A549 (cell line): ENCODE data around the gene ABCF1. TPM values are rescaled to one million over a fixed set of nuclear protein-coding genes. Genes with fewer than 3 reads are reported as not detected.

Experiments used
- ATAC-seq, 2 experiments: fragments of 200-7000 bp in 1 of 2; fragments of >200 bp in 1 of 2; cut with Nextera tagmentation in 1 of 2; cut with Tn5 transposase in 1 of 2; 3 replicates each; pipeline versions ENCODE4 v1.8.0 to v1.9.1; 2018 to 2020; ENCODE audit warnings: mild to moderate bottlenecking in 1 of 2, moderate library complexity in 1 of 2
- CTCF ChIA-PET: fragments of 300-600 bp; sonication (Branson Sonifier 250); formaldehyde crosslinking; extraction: SDS; loops from one replicate; lab custom pipeline; 2021; ENCODE audit warnings: antibody characterized with exemption, inconsistent platforms; lab: Yijun Ruan, JAX
- POLR2A ChIA-PET: fragments of 350-600 bp; formaldehyde crosslinking; extraction: SDS; loops from one replicate; lab custom pipeline; 2021; ENCODE audit warnings: antibody characterized with exemption, inconsistent platforms; lab: Yijun Ruan, JAX
- DNase-seq, 2 experiments: peaks; one replicate each; pipeline versions ENCODE4 v3.0.0 to v3.0.0-alpha.2; 2011 to 2016; ENCODE audit warnings: low read depth in 1 of 2, low spot score in 1 of 2
- FAIRE-seq: peaks from 2 replicates; lab custom pipeline; 2011; peaks lifted over from hg19 to GRCh38; lab: Jason Lieb, UNC
- H3K27ac ChIP-seq, 2 experiments: fragments of >200 bp; sonication (Bioruptor Twin); formaldehyde crosslinking; 3 replicates each; pipeline ENCODE4 v1.5.1; 2016 to 2017
- H3K4me1 ChIP-seq: fragments of >200 bp; sonication (Bioruptor Twin); formaldehyde crosslinking; 3 replicates; pipeline ENCODE4 v1.6.1; 2016
- H3K4me2 ChIP-seq: fragments of >200 bp; sonication (Bioruptor Twin); formaldehyde crosslinking; 3 replicates; pipeline ENCODE4 v1.6.1; 2016
- H3K4me3 ChIP-seq: fragments of >200 bp; sonication (Bioruptor Twin); formaldehyde crosslinking; 3 replicates; pipeline ENCODE4 v1.5.1; 2016
- H3K9me3 ChIP-seq: fragments of >200 bp; sonication (Bioruptor Twin); formaldehyde crosslinking; 3 replicates; pipeline ENCODE4 v1.6.1; 2016
- BHLHE40 ChIP-seq: IDR thresholded peaks from 2 replicates; pipeline ENCODE4 v1.6.1; 2012; ENCODE audit warnings: low read depth, low read length, inconsistent platforms
- CHD4 ChIP-seq: fragments of 200-600 bp; sonication (generic); IDR thresholded peaks from 2 replicates; pipeline ENCODE4 v1.6.1; 2016; ENCODE audit warnings: antibody characterized with exemption, mild to moderate bottlenecking, borderline replicate concordance
- EHF ChIP-seq: fragments of 250-450 bp; sonication (Bioruptor Pico); IDR thresholded peaks from 2 replicates; pipeline ENCODE4 v1.5.0; 2020; ENCODE audit warnings: mild to moderate bottlenecking
- EHMT2 ChIP-seq: fragments of 200-600 bp; sonication (generic); IDR thresholded peaks from 2 replicates; pipeline ENCODE4 v1.6.1; 2016; ENCODE audit warnings: antibody characterized with exemption, low read depth, mild to moderate bottlenecking, moderate library complexity
- FOSB ChIP-seq: fragments of 250-450 bp; sonication (Bioruptor Pico); IDR thresholded peaks from 2 replicates; pipeline ENCODE4 v1.5.0; 2020; ENCODE audit warnings: mild to moderate bottlenecking, moderate library complexity
- FOXS1 ChIP-seq: fragments of 250-450 bp; sonication (Bioruptor Pico); IDR thresholded peaks from 2 replicates; pipeline ENCODE4 v1.5.0; 2020; ENCODE audit warnings: mild to moderate bottlenecking, moderate library complexity
- GATA3 ChIP-seq: IDR thresholded peaks from 2 replicates; pipeline ENCODE4 v1.6.1; 2012; ENCODE audit warnings: borderline replicate concordance
- HDAC2 ChIP-seq: fragments of 200-600 bp; sonication (generic); IDR thresholded peaks from 2 replicates; pipeline ENCODE4 v1.6.1; 2016
- HES2 ChIP-seq: fragments of >200 bp; sonication (Bioruptor Twin); formaldehyde crosslinking; IDR thresholded peaks from 2 replicates; pipeline ENCODE4 v1.6.1; 2016
- HEYL ChIP-seq: fragments of 250-450 bp; sonication (Bioruptor Pico); IDR thresholded peaks from 2 replicates; pipeline ENCODE4 v1.8.0; 2021; ENCODE audit warnings: mild to moderate bottlenecking, moderate library complexity
- KDM5A ChIP-seq: fragments of 200-600 bp; sonication (generic); IDR thresholded peaks from 2 replicates; pipeline ENCODE4 v1.6.1; 2016; ENCODE audit warnings: antibody characterized with exemption, mild to moderate bottlenecking
- MAFK ChIP-seq: fragments of 450-650 bp; IDR thresholded peaks from 2 replicates; pipeline ENCODE4 v1.6.1; 2014; ENCODE audit not compliant: partially characterized antibody
- MAX ChIP-seq: IDR thresholded peaks from 2 replicates; pipeline ENCODE4 v1.6.1; 2012
- MAZ ChIP-seq: fragments of 150-350 bp; IDR thresholded peaks from 2 replicates; pipeline ENCODE4 v1.6.1; 2014; ENCODE audit warnings: antibody characterized with exemption, low read depth, low read length, borderline replicate concordance
- NR3C1 ChIP-seq: fragments of >200 bp; sonication (Bioruptor Twin); formaldehyde crosslinking; IDR thresholded peaks from 3 replicates; pipeline ENCODE4 v1.6.1; 2017
- POLR2A ChIP-seq: IDR thresholded peaks from 2 replicates; pipeline ENCODE4 v1.6.1; 2012; ENCODE audit warnings: mild to moderate bottlenecking, low read length
- RAD21 ChIP-seq, 2 experiments: fragments of >200 bp in 1 of 2; sonication (Bioruptor Twin) in 1 of 2; formaldehyde crosslinking in 1 of 2; IDR thresholded peaks in 1 of 2; conservative IDR thresholded peaks in 1 of 2; 2 replicates in 1 of 2; 3 replicates in 1 of 2; pipeline ENCODE4 v1.6.1; 2012 to 2018; ENCODE audit warnings: inconsistent platforms in 1 of 2
- RCOR1 ChIP-seq: fragments of 150-350 bp; IDR thresholded peaks from 2 replicates; pipeline ENCODE4 v1.6.1; 2014; ENCODE audit warnings: antibody characterized with exemption, low read length, low read depth
- ZSCAN20 ChIP-seq: fragments of 250-450 bp; sonication (Bioruptor Pico); IDR thresholded peaks from 2 replicates; pipeline ENCODE4 v1.8.0; 2022; ENCODE audit warnings: mild to moderate bottlenecking, moderate library complexity
- WGBS: methylation state at CpG from one replicate; pipeline ENCODE4 v1.1.6; 2017; ENCODE audit errors: missing lambda C conversion rate; 5-methylcytosine and 5-hydroxymethylcytosine counted together
- polyA plus RNA-seq, 4 experiments: library from polyadenylated mRNA; depleted of rRNA in 3 of 4; stranded (reverse); fragments of >200 nt; fragmentation: RNase III in 1 of 4; extraction: RNeasy Plus Mini Kit Qiagen cat#74134 plus additional on column Dnase treatment in 1 of 4; gene quantifications; 2 replicates in 3 of 4; 3 replicates in 1 of 4; pipeline ENCODE4 v1.2.3, GENCODE V29; 2011 to 2017

ABCF1 gene
- polyA plus RNA-seq, 2 of the 4 experiments (the other 2 are of a cell fraction) = 31.0 to 72.0 TPM

- CTCF ChIA-PET = interaction anchor here (1.4 to 1.8 kb wide), 2 partner anchors 22 to 30 kb away, joined by 4 to 5 read pairs; no protein-coding TSS in a partner anchor
- Histone ChIP-seq H3K4me1 (peaks cover 14% of the 10 kb centered on the region), H3K4me2 (peak overlapping the region; percentile 86), H3K4me3 (peak overlapping the region; percentile 52), H3K9me3 (no peaks in the 10 kb centered on the region), H3K27ac (peak overlapping the region; percentile 89 to 99)
- whole genome bisulfite sequencing = 6% methylated on average over 18 of the region's 18 CpGs
- peak in 1 of 2 experiments; percentile 12 for DNase-seq
- POLR2A ChIA-PET = interaction anchor here (0.5 to 1.6 kb wide), 10 partner anchors 9 to 1103 kb away, joined by 3 to 15 read pairs (median 4); partner anchors contain the start of genes GNL1, MRPS18B and PRR3
- TF ChIP-seq RCOR1 = no peak
- TF ChIP-seq HEYL = no peak
- 0 out of 2 replicates have a peak, but pooled peaks have one; percentile 31 for TF ChIP-seq ZSCAN20 (CRISPR knock-in tag)
- no peak for TF ChIP-seq POLR2A
- no peak for TF ChIP-seq GATA3
- TF ChIP-seq, all 56 proteins: peak for 1
- FAIRE-seq (no peak), ATAC-seq (peak; percentile 30 to 51; a peak in 5 of 6 replicates)
Measured at GRCh38 chr6:30570740-30571074, 535 bp upstream of the ABCF1 start.

- POLR2A ChIA-PET = interaction anchor here (0.9 to 1.6 kb wide), 7 partner anchors 10 to 42 kb away, joined by 3 to 15 read pairs (median 6); partner anchors contain the start of genes GNL1 and PRR3
- Histone ChIP-seq H3K4me3 (peak overlapping the region; percentile 52), H3K27ac (peak overlapping the region; percentile 89 to 99), H3K4me1 (peaks cover 14% of the 10 kb centered on the region), H3K4me2 (peak overlapping the region; percentile 92), H3K9me3 (no peaks in the 10 kb centered on the region)
- under 1% methylated on average over 8 of the region's 8 CpGs for WGBS
- CTCF ChIA-PET = interaction anchor here (1.0 to 1.8 kb wide), 3 partner anchors 21 to 89 kb away, joined by 3 to 5 read pairs (median 4); no protein-coding TSS in a partner anchor
- DNase-seq (no peak), FAIRE-seq (no peak), ATAC-seq (peak in 1 of 2 experiments; percentile 38; a peak in 3 of 6 replicates)
- TF ChIP-seq HES2 (no peak), MAZ (no peak), HDAC2 (no peak), RAD21 (conservative IDR thresholded peaks at IDR 0.05 in 1 of 2, IDR thresholded peaks at IDR 0.05 in 1 of 2) (no peak), KDM5A (no peak), EHF (no peak), FOXS1 (CRISPR knock-in tag) (no peak), NR3C1 (no peak), CHD4 (no peak), BHLHE40 (no peak), EHMT2 (no peak), FOSB (CRISPR knock-in tag) (no peak)
Measured at GRCh38 chr6:30571762-30572082, 480 bp downstream of the ABCF1 start.

DNA sequence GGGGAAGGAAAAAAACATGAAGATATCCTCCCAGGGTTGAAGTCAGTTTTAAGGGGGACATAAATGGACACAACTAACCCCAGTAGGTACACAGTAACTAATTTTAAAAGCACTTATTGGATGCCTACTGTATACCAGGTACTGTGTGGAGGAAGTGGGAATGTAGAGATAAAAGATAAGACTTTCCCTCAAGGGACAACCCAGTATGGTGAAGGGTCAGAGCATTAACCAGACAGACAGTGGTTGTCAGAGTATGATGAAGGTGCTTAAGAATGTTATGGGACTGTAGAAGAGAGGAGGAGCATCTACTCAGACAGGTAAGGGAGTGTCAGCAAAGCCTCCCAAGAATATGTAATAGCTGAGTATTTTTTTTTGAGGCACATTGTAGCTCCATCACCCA, 906 bp downstream of the ABCF1 start:
- CTCF ChIA-PET = interaction anchor here (1.0 kb wide), 1 partner anchor 89 kb away, joined by 3 read pairs; no protein-coding TSS in a partner anchor
- POLR2A ChIA-PET = no interaction called here

GRCh38 chr6:30573113-30573512, 1.9 kb downstream of the ABCF1 start:
- TF ChIP-seq RAD21 (conservative IDR thresholded peaks at IDR 0.05 in 1 of 2, IDR thresholded peaks at IDR 0.05 in 1 of 2) (no peak), MAFK (peak; percentile 6)
- TF ChIP-seq, all 56 proteins: peak for 1
- no peaks in the 10 kb centered on the region for H3K9me3 ChIP-seq
- 70% methylated on average over 4 of the region's 4 CpGs for WGBS
- H3K27ac ChIP-seq = no peak overlapping the region
- no peak for FAIRE-seq
- CTCF ChIA-PET = interaction anchor here (1.0 to 1.3 kb wide), 2 partner anchors 28 to 31 kb away, joined by 3 to 4 read pairs; no protein-coding TSS in a partner anchor
- peaks cover 14% of the 10 kb centered on the region for H3K4me1 ChIP-seq
- POLR2A ChIA-PET = no interaction called here
- no peak for ATAC-seq
- H3K4me2 ChIP-seq = peak overlapping the region; percentile 92
- DNase-seq = no peak
- no peak overlapping the region for H3K4me3 ChIP-seq

More for the DNA sequence above, 906 bp downstream of the ABCF1 start:
- Histone ChIP-seq H3K9me3 (no peaks in the 10 kb centered on the region), H3K4me1 (peaks cover 14% of the 10 kb centered on the region), H3K27ac (peak overlapping the region; percentile 89 to 99), H3K4me2 (peak overlapping the region; percentile 92), H3K4me3 (peak overlapping the region; percentile 52)
- DNase-seq (no peak), ATAC-seq (no peak), FAIRE-seq (no peak)
- no peak for TF ChIP-seq MAX
